IMR-90 (cell line): ENCODE measurements around the gene POLR2C.

Experiments
- CHD1 ChIP-seq: IDR thresholded peaks from 2 replicates; pipeline ENCODE4 v1.6.1; 2012; ENCODE audit warnings: low read depth, low read length, improper control_type of control experiment
- CTCF ChIP-seq: conservative IDR thresholded peaks from 2 replicates; pipeline ENCODE4 v1.5.1; 2012; ENCODE audit warnings: mild to moderate bottlenecking, low read depth, low read length, improper control_type of control experiment
- ELK1 ChIP-seq: fragments of 150-350 bp; IDR thresholded peaks from 2 replicates; pipeline ENCODE4 v1.6.1; 2016; ENCODE audit warnings: low read depth, mild to moderate bottlenecking, low read length, moderate library complexity, borderline replicate concordance
- MAZ ChIP-seq: IDR thresholded peaks from 2 replicates; pipeline ENCODE4 v1.6.1; 2012; ENCODE audit warnings: low read depth, mild to moderate bottlenecking, low read length, improper control_type of control experiment, moderate library complexity, borderline replicate concordance
- MXI1 ChIP-seq: IDR thresholded peaks from 2 replicates; pipeline ENCODE4 v1.6.1; 2012; ENCODE audit warnings: low read depth, mild to moderate bottlenecking, low read length, moderate library complexity, borderline replicate concordance
- POLR2A ChIP-seq: IDR thresholded peaks from 2 replicates; pipeline ENCODE4 v1.6.1; 2012; ENCODE audit warnings: mild to moderate bottlenecking, low read depth, low read length
- RAD21 ChIP-seq: IDR thresholded peaks from 2 replicates; pipeline ENCODE4 v1.6.1; 2012; ENCODE audit warnings: low read length, improper control_type of control experiment
- SMC3 ChIP-seq: fragments of 150-350 bp; IDR thresholded peaks from 2 replicates; pipeline ENCODE4 v1.6.1; 2016; ENCODE audit warnings: low read depth, mild to moderate bottlenecking, antibody characterized with exemption, low read length, moderate library complexity

GRCh38 chr16:57427307-57427706 lies 35.2 kb upstream of the POLR2C start:
- TF ChIP-seq CTCF (no peak), SMC3 (no peak), POLR2A (no peak), RAD21 (no peak), CHD1 (no peak), MAZ (no peak), ELK1 (no peak), MXI1 (no peak)
